Loucy (cell line): Measurements from ENCODE around the gene PRR12.

Experiments used
- EZH2phosphoT487 ChIP-seq: fragments of 200-600 bp; IDR thresholded peaks from 2 replicates; pipeline ENCODE4 v1.6.1; 2018; ENCODE audit warnings: antibody characterized with exemption, mild to moderate bottlenecking, moderate library complexity, borderline replicate concordance
- TF ChIP-seq, protein P1 (sequence below): fragments of 200-600 bp; sonication (generic); conservative IDR thresholded peaks from 2 replicates; pipeline ENCODE4 v1.5.1; 2014; ENCODE audit warnings: mild to moderate bottlenecking, antibody characterized with exemption, low read length

DNA sequence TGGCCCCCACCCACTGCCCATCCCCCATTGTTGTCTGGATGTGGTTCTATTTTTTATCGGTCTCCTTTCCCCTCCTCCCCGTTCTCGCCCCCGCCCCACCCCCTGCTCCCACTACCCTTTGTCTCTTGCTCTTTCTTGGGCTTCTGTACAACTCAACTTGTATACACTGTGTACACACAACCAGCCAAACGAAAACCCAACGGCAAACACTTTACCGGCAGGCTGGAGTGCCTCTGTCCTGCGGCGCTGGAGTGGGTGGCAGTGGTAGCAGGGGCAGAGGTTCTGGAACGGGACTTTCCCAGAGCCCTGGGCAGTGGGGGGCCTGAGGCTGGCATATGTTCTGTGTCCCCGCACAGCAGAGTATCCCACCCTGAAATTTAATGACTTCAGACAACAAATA is 35.2 kb downstream of the PRR12 start:
- no peak for TF ChIP-seq EZH2phosphoT487
- TF ChIP-seq, protein P1, sequence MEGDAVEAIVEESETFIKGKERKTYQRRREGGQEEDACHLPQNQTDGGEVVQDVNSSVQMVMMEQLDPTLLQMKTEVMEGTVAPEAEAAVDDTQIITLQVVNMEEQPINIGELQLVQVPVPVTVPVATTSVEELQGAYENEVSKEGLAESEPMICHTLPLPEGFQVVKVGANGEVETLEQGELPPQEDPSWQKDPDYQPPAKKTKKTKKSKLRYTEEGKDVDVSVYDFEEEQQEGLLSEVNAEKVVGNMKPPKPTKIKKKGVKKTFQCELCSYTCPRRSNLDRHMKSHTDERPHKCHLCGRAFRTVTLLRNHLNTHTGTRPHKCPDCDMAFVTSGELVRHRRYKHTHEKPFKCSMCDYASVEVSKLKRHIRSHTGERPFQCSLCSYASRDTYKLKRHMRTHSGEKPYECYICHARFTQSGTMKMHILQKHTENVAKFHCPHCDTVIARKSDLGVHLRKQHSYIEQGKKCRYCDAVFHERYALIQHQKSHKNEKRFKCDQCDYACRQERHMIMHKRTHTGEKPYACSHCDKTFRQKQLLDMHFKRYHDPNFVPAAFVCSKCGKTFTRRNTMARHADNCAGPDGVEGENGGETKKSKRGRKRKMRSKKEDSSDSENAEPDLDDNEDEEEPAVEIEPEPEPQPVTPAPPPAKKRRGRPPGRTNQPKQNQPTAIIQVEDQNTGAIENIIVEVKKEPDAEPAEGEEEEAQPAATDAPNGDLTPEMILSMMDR = no peak
